GM23338 (cell line): Measurements from ENCODE around the gene PALLD. TPM values are rescaled to one million over a fixed set of nuclear protein-coding genes. Genes with fewer than 3 reads are reported as not detected.
A peak's percentile ranks its signal among the peaks of the same experiment; 100 is the strongest.

Source experiments
- ATAC-seq: fragments of 200-7000 bp; cut with Tn5 transposase; 3 replicates; pipeline ENCODE4 v1.9.1; 2020
- DNase-seq: peaks from one replicate; pipeline ENCODE4 v3.0.0-alpha.2; 2015; ENCODE audit warnings: low spot score
- H2AFZ ChIP-seq: fragments of 200-600 bp; sonication (generic); 2 replicates; pipeline ENCODE4 v1.8.0; 2016; ENCODE audit warnings: antibody characterized with exemption, mild to moderate bottlenecking, moderate library complexity
- H3F3A ChIP-seq: fragments of 200-600 bp; sonication (generic); replicated peaks from 2 replicates; pipeline ENCODE4 v1.8.0; 2017; ENCODE audit warnings: antibody characterized with exemption, mixed run types, low read depth
- H3K27ac ChIP-seq: fragments of 200-600 bp; sonication (generic); 2 replicates; pipeline ENCODE4 v1.6.1; 2016; ENCODE audit warnings: low read depth
- H3K27me3 ChIP-seq: fragments of 200-600 bp; sonication (generic); 2 replicates; pipeline ENCODE4 v1.8.0; 2016; ENCODE audit warnings: mild to moderate bottlenecking, mixed run types, moderate library complexity; ENCODE audit not compliant: insufficient read depth
- H3K36me3 ChIP-seq: fragments of 200-600 bp; sonication (generic); 2 replicates; pipeline ENCODE4 v1.8.0; 2016; ENCODE audit warnings: mild to moderate bottlenecking; ENCODE audit not compliant: insufficient read depth
- H3K4me1 ChIP-seq: fragments of 200-600 bp; sonication (generic); 2 replicates; pipeline ENCODE4 v1.8.0; 2016; ENCODE audit warnings: mild to moderate bottlenecking, moderate library complexity; ENCODE audit not compliant: insufficient read depth
- H3K4me2 ChIP-seq: fragments of 200-600 bp; sonication (generic); 2 replicates; pipeline ENCODE4 v1.7.1; 2017; ENCODE audit warnings: mixed run types
- H3K4me3 ChIP-seq: fragments of 200-600 bp; sonication (generic); 2 replicates; pipeline ENCODE4 v1.6.1; 2016; ENCODE audit warnings: mixed run types
- H3K79me2 ChIP-seq: fragments of 200-600 bp; sonication (generic); replicated peaks from 2 replicates; pipeline ENCODE4 v1.8.0; 2017; ENCODE audit warnings: mild to moderate bottlenecking; ENCODE audit not compliant: insufficient read depth
- H3K9me2 ChIP-seq: fragments of 200-600 bp; sonication (generic); 2 replicates; pipeline ENCODE4 v1.8.0; 2017; ENCODE audit not compliant: insufficient read depth
- H4K20me1 ChIP-seq: fragments of 200-600 bp; sonication (generic); replicated peaks from 2 replicates; pipeline ENCODE4 v1.8.0; 2017; ENCODE audit warnings: mild to moderate bottlenecking; ENCODE audit not compliant: insufficient read depth
- H3K27ac Mint-ChIP-seq: 2 replicates; pipeline ENCODE4 v1.8.0; 2020; ENCODE audit warnings: inconsistent platforms, mild to moderate bottlenecking, moderate library complexity, mixed read lengths
- H3K27me3 Mint-ChIP-seq: 3 replicates; pipeline ENCODE4 v1.8.0; 2022; ENCODE audit warnings: low read depth, mild to moderate bottlenecking, moderate library complexity, mixed read lengths, inconsistent platforms; ENCODE audit not compliant: insufficient read depth, poor library complexity
- H3K36me3 Mint-ChIP-seq: 3 replicates; pipeline ENCODE4 v1.8.0; 2021; ENCODE audit warnings: low read depth, mild to moderate bottlenecking, inconsistent platforms, moderate library complexity, mixed read lengths
- H3K4me1 Mint-ChIP-seq: 3 replicates; pipeline ENCODE4 v1.8.0; 2020; ENCODE audit warnings: mild to moderate bottlenecking, inconsistent platforms, mixed read lengths
- H3K4me3 Mint-ChIP-seq: 3 replicates; pipeline ENCODE4 v1.8.0; 2021; ENCODE audit warnings: moderate library complexity, mild to moderate bottlenecking, inconsistent platforms, mixed read lengths
- H3K9me3 Mint-ChIP-seq: 3 replicates; pipeline ENCODE4 v1.8.0; 2020; ENCODE audit warnings: moderate library complexity, mild to moderate bottlenecking, inconsistent platforms, mixed read lengths
- CREB1 ChIP-seq: fragments of 250-450 bp; sonication (Bioruptor Pico); IDR thresholded peaks from 2 replicates; pipeline ENCODE4 v1.5.0; 2020; ENCODE audit warnings: low read depth, mild to moderate bottlenecking, moderate library complexity
- CTCF ChIP-seq, 2 experiments: fragments of 200-600 bp in 1 of 2; sonication (generic) in 1 of 2; conservative IDR thresholded peaks; 2 replicates each; pipeline versions ENCODE4 v1.5.1 to v1.6.1; 2016 to 2017; ENCODE audit warnings: antibody characterized with exemption in 2 of 2, low read depth in 2 of 2, mild to moderate bottlenecking in 2 of 2, moderate library complexity in 1 of 2
- ETS1 ChIP-seq: IDR thresholded peaks from 2 replicates; pipeline ENCODE4 v1.6.1; 2016; ENCODE audit warnings: antibody characterized with exemption
- EZH2 ChIP-seq: fragments of 200-600 bp; sonication (generic); IDR thresholded peaks from one replicate; pipeline ENCODE4 v1.8.0; 2017; ENCODE audit warnings: antibody characterized with exemption, mild to moderate bottlenecking, low read depth; ENCODE audit not compliant: unreplicated experiment
- EZH2phosphoT487 ChIP-seq: fragments of 200-600 bp; sonication (generic); IDR thresholded peaks from one replicate; pipeline ENCODE4 v1.8.1; 2018; ENCODE audit warnings: antibody characterized with exemption; ENCODE audit not compliant: unreplicated experiment
- JUNB ChIP-seq: IDR thresholded peaks from one replicate; pipeline ENCODE4 v1.6.1; 2016; ENCODE audit warnings: antibody characterized with exemption; ENCODE audit not compliant: unreplicated experiment
- NANOG ChIP-seq: IDR thresholded peaks from 2 replicates; pipeline ENCODE4 v1.6.1; 2016; ENCODE audit warnings: antibody characterized with exemption, borderline replicate concordance
- POLR2AphosphoS5 ChIP-seq: IDR thresholded peaks from 2 replicates; pipeline ENCODE4 v1.6.1; 2016; ENCODE audit warnings: antibody characterized with exemption, low read depth
- REST ChIP-seq: IDR thresholded peaks from one replicate; pipeline ENCODE4 v1.6.1; 2018; ENCODE audit warnings: antibody characterized with exemption; ENCODE audit not compliant: unreplicated experiment
- STAT1 ChIP-seq: IDR thresholded peaks from one replicate; pipeline ENCODE4 v1.6.1; 2016; ENCODE audit warnings: antibody characterized with exemption; ENCODE audit not compliant: unreplicated experiment
- ZNF114 ChIP-seq: fragments of 250-450 bp; sonication (Bioruptor Pico); IDR thresholded peaks from 2 replicates; pipeline ENCODE4 v1.5.0; 2020; ENCODE audit warnings: mild to moderate bottlenecking, moderate library complexity
- ZNF462 ChIP-seq: fragments of 250-450 bp; sonication (Bioruptor Pico); IDR thresholded peaks from 2 replicates; pipeline ENCODE4 v1.5.0; 2020; ENCODE audit warnings: mild to moderate bottlenecking, moderate library complexity
- polyA plus RNA-seq: library from polyadenylated mRNA; unstranded; fragments of >200 nt; fragmentation: Nextera tagmentation; extraction: Ambion mirVana; gene quantifications from 2 replicates; pipeline ENCODE4 v1.2.1, GENCODE V29; 2016
- total RNA-seq: library from RNA; depleted of rRNA; stranded (reverse); fragments of >200 nt; shearing (Covaris generic); gene quantifications from 2 replicates; pipeline ENCODE4 v1.2.3, GENCODE V29; 2014

The PALLD gene
- total and polyA plus RNA-seq, 2 experiments from 2014 or later, result 13.1 to 30.2 TPM

GRCh38 chr4:168521721-168522120 is 24.9 kb downstream of the PALLD start:
- Mint-ChIP-seq H3K36me3 (no peaks in the 10 kb centered on the region), H3K4me3 (no peak overlapping the region), H3K27me3 (peaks cover 1% of the 10 kb centered on the region), H3K4me1 (peaks cover 4% of the 10 kb centered on the region; the same call in 2 of the 3 replicates), H3K27ac (no peak overlapping the region), H3K9me3 (no peaks in the 10 kb centered on the region)
- no peak overlapping the region for H3K27ac ChIP-seq
- H3K79me2 ChIP-seq, result no peaks in the 10 kb centered on the region
- no peaks in the 10 kb centered on the region for H3K4me1 ChIP-seq
- no peaks in the 10 kb centered on the region for H3F3A ChIP-seq
- H2AFZ ChIP-seq, result 0 out of 2 replicates have a peak overlapping the region, but pooled peaks have one; percentile 23
- peaks cover 5% of the 10 kb centered on the region; the same call in 1 of the 2 replicates for H3K9me2 ChIP-seq
- no peak overlapping the region for H3K4me3 ChIP-seq
- no peak for TF ChIP-seq REST
- no peak for TF ChIP-seq JUNB
- no peak for TF ChIP-seq NANOG
- TF ChIP-seq POLR2AphosphoS5, result no peak
- TF ChIP-seq CREB1 (CRISPR knock-in tag), result no peak
- no peak for TF ChIP-seq EZH2phosphoT487
- no peak for TF ChIP-seq ZNF114 (CRISPR knock-in tag)
- no peak for TF ChIP-seq STAT1
- no peak for TF ChIP-seq CTCF (conservative IDR thresholded peaks at IDR 0.05; ENCODE audit: low read depth in 2 of 2)
- no peak for TF ChIP-seq ZNF462
- TF ChIP-seq ETS1, result no peak
- TF ChIP-seq EZH2, result no peak
- H3K36me3 ChIP-seq, result no peaks in the 10 kb centered on the region
- no peak for DNase-seq
- no peak for ATAC-seq
- H3K27me3 ChIP-seq, result no peaks in the 10 kb centered on the region
- no peaks in the 10 kb centered on the region for H4K20me1 ChIP-seq
- H3K4me2 ChIP-seq, result no peak overlapping the region
